Stimulated activated CD4-positive, alpha-beta T cell treated with anti-CD3 and anti-CD28 coated beads, Interleukin-12 subunit alpha, Interleukin-12 subunit beta, amount 100 ng/mL, for 4 hours (primary cell): Measurements from ENCODE around the gene GRAMD2B.
"Not testable (repeated sequence)": the region's sequence is repeated elsewhere in the genome, so short reads cannot be mapped to it uniquely, and the experiment has no call there.

Source experiments
- DNase-seq: peaks from one replicate; pipeline ENCODE4 v3.0.0-alpha.2; 2020

The GRAMD2B gene

DNA sequence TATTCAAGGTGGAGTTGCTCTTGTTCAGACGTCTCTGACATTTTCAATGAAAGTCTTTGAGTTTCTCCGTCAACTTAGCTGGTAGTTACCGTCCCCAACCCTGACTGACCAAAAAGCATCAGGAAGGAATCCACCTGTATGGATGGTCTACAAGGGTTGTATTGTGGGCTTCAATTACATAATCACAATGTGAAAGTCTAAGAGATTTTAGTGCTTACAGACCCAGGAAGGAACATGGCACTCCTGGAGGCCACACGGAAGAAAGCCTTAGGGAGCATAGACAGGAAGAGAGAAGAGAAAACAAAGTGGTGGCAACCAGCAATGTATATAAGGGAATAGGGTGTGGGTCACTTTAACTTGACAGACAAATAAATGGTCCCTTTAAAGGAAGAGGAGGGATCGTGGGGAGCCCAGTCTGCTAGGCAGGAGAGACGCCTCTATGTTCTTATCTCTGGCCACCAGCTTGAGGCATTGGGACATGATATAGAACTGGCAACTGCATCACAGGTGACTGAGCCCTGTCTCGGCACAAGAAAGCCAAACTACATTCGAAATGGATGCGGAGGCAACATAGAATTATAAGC, 91.4 kb downstream of the GRAMD2B start:
- DNase-seq = no peak

DNA sequence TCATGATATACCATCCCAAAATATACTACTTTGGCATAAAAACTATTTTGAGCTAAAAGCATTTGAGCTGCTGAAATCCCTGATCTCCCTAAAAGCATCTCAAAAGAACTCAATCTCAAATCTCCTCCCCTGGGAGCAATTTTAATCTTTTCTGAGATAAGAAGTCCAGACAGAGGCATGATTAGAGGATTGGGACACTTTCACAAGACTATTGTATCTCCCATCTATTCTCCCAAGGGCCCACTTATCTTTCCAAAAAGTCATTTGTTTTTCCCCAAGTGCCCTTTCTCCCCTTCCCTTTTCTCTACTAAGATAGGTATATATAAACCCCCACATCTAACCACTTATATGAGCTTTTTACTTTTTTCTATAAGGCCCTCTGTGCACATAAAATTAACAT, 92.1 kb downstream of the GRAMD2B start:
- no peak for DNase-seq

DNA sequence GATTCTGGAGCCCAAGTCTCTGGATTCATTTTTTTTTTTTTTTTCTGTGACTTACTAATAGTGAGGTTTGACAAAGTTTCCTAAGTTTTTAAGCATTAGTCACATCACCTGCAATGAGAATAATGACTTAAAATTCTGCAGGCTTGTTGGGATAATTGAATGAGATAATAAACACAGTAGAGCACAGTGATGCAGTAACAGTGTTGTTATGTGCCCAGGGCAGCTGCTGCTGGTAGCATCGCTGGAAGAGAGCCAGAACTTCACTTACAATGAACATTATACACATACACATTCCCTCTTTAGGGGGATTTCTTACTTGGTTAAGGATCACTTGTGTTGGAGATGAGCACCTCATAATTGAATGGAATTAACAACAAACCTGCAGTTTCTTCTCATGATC, 92.9 kb downstream of the GRAMD2B start:
- DNase-seq = no peak

DNA sequence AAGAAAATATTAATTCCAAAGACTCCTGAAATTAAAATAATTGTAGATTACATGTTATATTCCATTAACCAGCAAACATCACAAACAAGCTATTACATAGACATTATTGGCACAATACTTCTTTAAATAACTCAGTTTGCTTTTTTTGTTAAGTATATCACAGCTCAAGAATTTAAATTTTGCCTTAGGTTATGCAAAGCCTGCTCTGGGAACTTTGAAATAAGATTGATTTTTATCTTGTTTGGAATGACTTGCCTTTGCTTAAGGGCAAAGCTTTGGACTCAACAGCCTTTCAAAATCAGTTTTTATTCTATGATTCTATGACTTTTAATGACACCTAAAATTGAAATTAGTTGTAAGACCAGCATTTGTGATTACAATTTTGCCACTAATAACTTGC, 93.6 kb downstream of the GRAMD2B start:
- DNase-seq = no peak

DNA sequence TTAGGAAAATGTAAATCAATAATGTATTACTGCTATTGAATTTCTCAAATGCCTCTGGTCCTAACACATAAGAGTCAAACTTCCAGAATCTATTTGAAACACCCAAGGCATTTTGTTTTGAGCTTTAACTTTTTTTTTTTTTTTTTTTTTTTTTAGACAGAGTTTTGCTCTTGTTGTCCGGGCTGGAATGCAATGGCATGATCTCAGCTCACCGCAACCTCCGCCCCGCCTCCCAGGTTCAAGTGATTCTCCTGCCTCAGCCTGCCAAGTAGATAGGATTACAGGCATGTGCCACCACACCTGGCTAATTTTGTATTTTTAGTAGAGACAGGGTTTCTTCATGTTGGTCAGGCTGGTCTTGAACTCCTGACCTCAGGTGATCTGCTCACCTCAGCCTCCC, 96.0 kb downstream of the GRAMD2B start:
- DNase-seq = not testable (repeated sequence)

DNA sequence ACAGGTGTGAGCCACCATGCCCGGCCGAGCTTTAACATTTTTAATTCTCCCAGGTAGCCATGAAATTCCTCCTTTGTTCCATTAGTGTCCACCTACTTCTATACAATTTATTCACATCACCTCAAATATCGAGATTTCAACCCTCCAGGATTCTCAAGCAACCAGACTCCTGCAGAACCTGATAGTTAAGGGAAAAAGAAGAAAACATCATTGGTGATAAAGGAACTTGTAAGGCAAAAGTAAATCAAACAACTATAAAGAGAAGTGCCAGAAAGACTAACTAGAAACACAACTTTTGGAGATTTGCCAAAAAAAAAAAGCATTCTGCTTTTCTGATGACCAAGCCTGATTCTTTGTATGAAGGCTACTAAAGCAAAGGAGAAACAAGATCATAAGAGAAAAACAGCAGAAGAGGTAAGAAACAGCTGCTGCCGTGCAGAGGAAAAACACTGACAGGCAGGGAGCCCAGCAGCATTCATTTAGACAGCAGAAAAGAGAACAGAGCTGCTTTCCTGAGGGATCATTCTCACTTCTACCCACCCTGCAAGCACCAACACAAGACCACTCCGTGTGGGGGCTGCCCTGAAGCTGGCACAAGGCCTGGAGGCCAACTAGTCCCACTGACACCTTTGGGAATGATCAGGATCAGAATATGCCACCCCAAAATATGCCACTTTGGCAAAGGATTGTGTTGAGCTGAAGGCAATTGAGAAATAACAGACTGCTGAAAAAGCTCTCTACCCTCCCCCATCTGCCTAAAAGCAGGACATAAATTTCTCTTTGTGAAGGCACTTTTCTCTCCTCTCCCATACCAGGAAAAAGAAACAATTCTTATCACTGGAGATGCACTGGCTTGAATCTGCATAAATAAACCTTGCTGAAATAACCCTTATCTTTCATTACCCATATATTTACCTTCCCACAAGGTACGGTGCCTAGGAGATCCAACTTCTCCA, 96.7 kb downstream of the GRAMD2B start:
- no peak for DNase-seq

DNA sequence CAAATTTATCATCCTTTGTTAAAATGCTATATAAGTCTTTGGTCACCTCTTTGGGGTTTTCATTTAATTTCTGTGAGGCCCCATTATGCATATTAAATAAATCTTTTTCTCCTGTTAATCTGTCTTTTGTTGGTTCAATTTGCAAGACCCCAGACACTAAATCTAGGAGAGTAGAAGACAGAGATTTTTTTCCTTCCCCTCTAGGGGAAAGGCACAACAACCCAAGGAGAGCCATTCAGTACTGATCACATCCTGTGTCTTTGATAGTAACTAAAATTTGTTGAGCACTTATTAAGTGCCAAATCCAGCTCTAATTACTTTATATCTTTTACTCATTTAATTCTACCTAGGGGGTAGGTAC, 97.4 kb downstream of the GRAMD2B start:
- no peak for DNase-seq

DNA sequence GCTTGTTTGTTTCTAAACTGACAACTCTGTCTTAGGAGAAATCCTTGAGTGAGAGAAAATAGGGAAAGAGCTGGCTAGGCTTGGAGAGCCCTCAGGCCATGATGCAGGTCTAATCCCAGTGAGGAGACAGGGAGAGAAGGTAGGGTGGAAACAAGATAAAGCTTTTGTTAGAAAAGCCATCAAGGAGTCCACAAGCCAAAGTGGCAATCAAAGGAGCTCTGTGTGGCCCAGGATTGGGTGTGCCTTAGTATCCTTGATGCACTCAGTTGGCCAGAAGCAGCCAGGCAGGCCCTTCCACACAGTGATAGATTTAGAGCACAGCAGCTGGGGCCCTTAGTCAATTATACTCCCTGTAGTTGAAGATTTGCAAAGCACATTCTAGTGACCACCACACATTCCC, 97.9 kb downstream of the GRAMD2B start:
- no peak for DNase-seq

DNA sequence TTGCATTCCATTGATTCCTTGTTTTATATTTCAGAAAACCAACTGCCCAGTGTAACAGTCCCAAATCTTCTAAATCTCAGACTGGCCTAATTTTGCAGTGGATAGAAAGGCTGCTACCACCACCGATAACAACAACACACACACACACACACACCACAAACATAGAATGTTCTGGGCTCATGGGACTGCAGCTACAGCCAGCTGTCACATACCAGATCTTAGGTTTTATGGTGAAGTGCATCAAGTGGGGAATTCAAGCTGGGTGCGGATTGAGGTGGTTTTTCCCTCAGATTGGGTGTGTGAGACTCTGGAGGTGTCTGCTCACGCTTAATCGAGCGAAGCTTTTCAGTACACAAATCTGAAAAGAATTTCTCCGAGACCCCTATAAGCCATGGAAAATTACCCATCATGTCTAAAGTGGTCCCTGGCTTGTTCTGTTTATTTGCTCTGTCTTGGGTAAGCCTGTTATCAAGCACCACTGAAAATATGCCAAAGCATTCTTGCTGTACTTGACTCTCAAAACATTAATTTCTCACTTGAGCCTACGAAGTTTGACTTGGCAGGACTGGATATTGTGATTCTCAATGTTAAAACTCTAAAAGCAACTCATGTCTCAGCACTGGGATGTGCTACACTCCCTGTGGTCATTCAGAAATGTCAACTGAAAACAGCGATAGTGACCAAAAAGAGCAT, 100.8 kb downstream of the GRAMD2B start:
- no peak for DNase-seq

DNA sequence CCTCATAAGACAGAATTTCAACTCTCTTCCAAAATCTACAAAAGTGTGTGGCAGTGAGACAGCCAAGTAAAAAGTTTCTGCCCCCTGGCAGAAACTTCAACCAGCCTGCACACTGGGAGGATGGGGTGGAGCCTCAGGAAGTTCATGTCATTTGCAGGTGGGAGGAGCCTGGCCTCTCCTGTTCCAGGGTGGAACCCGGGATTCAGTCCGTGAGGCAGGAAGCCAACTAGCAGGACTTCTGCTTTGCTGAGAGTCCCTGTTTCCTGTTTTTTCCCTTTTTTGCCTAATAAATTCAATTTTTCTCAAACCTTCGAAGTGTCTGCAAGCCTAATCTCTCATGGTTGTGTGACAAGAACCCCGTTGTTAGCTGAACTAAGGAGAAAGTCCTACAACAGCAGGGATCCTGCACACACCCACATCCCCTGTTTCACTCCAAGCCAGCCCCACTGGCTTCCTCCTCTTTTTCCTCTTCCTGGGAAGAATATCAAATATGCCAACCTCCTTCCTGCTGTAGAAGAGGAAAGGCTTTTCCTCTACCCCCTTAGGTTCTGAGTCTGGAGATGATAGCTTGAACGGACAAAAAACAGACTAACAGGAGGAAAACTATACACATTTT, 102.5 kb downstream of the GRAMD2B start:
- DNase-seq = no peak

DNA sequence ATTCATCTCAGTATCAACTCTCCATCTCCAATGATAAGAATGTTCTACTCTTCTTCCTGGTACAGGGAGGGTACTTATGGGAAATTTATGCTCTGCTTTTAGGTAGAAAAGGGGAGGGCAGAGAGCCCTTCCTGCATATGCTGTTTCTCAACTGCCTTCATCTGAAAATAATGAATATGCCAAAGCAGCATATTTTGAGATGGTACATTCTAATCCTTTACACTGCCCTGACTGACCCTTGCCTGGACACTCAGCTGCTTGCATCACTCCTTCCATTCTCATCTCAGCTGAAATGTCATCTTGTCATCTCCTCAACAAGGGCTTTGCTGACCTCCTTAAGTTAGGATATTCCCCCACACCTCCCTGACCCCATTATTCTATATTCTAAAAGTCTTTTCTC, 103.3 kb downstream of the GRAMD2B start:
- no peak for DNase-seq

DNA sequence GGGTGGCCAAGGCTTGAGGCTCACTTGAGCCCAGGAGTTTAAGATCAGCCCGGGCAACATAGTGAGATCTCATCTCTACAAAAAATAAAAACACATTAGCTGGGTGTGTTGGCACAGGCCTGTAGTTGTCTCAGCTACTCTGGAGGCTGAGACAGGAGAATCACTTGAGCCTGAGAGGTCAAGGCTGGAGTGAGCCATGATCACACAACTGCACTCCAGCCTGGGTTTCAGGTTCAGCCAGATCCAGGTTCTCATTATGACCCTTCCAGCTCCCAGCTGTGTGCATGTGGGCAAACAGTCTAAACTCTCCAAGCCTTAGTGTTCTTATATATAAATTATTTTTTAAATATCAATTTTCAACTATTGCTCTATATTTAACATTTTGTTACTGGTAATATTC, 103.9 kb downstream of the GRAMD2B start:
- DNase-seq = no peak

DNA sequence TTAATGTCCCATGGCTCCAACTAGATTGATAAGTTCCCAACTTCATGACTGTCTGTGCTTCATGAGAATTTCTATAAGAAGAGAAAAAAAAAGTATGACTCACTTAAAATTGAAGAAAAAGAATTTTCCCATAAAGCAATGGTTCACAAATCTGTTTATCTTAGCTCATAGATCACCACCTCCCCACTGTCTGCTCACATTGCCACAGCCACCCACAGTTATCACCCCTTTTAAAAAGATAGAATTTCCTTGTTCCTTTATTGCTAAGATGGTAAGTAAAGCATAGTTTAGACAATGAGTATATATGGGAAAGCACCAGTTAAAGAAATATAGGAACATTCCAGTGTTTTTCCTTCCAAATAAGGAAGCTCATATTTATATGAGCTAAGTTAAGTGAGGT, 104.7 kb downstream of the GRAMD2B start:
- no peak for DNase-seq

DNA sequence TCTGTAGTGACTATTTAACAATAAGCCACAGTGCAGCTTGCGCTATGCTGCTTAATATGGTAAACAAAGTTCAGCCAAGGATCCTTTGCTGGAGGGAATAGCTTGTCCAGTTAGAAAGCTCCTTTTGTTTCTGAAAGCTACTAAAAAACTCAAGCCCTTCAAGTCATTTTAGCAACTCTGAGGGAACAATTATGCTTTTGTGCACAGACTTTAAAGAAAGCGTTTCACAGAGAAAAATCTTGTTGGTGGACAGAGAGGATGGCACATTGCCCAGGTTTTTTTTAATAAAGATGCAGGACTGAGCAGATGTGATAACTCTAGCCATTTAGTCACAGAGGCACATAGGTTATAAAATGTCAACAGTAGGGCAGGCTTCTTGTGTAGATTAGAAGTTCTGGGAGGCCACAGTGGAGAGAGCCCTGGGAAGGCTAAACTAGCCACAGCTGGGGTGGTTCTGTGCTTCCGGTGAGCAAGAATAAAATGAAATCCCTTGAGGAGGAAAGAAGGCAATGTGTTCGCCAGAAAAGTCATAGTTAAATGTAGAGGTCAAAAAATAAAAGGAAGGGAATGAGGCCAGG, 108.4 kb downstream of the GRAMD2B start:
- no peak for DNase-seq

DNA sequence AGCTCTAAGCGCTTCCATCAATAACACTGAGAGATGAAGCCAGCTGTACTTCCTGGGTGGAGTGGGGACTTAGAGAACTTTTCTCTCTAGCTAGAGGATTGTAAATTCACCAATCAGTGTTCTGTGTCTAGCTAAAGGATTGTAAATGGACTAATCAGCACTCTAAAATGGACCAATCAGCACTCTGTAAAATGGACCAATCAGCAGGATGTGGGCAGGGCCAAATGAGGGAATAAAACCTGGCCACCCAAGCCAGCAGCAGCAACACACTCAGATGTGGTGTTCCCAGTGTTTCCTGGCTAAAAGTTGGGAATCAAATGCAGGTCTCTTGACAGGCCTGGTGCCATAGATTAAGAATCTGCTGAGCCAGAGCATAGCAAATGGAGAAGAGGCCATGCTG, 111.3 kb downstream of the GRAMD2B start:
- DNase-seq = no peak

DNA sequence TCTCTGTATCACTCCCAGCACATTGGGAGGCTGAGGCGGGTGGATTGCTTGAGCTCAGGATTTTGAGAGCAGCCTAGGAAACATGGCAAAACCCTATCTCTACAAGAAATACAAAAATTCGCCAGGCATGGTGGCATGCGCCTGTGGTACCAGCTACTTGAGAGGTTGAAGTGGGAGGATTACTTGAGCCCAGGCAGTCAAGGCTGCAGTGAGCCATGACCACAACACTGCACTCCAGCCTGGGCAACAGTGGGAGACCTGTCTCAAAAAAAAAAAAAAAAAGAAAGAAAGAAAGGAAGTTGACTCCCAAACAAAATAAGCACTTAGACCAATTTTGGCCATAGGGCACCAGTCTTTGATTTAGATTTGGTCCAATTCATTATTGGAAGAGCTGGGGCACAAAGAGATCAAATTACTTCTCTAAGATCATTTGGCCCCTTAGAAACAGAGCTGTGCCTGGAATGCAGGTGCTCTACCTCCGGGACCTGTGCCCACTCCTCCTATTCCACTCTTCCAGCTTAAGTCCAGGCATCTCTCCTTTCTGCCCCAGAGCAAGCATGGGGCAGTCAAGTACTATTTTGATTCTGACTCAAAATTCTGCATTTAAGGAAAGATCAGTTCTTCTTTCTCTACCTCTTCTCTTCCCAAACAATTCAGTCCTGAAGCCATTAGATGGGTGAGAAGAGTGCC, 112.8 kb downstream of the GRAMD2B start:
- DNase-seq = no peak

DNA sequence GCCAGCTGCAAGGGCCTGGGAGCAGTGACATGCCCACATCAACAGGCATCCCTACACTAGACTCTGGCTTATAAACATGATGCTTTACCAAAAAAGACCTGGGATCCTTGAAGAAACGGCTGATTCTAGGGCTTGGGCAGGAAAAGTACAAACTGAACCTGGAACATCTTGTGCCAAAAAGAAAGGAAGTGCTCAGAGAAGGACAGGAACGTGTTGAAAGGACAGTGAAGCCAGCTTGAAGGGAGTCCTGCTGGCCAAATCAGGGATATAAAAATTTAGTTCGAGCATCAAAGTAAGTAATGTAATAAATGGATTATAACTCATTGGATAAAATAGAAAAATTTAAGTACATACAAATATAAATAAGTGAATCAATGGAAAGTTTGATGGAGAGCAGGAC, 113.7 kb downstream of the GRAMD2B start:
- no peak for DNase-seq

DNA sequence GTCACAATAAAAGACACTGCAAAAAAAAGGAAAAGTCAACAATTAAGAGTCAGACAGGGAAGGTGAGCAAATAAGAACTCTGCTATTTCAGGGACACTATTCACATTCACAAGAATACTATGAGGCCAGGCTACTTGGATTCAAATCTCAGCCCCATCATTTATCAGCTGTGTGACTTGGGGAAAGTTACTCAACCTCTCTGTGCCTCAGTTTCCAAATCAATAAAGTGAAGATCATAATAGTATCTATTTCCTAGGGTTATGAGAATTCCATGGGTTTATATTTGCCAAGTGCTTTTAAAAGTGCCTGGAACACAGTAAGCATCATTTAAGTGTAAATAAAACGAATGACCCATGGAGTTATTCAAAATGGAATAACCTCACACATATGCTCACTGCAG, 115.4 kb downstream of the GRAMD2B start:
- no peak for DNase-seq

DNA sequence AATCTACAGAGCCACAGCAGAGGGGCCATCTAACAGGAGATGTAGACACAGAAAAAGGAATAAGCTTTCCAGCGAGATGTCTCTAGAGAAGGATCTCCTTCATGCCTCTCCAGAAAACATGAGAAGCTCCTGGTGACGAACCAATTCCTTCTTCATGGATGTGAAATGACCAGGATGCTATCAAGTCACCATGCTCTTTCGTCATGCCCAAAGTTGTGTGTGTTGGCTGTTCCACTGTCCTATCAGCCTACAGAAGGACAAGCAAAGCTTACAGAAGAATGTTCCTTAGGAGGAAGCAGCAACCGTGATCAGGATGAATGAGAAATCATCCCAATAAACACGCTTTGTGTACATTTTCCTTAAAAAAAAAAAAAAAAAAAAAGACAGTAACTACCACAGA, 117.4 kb downstream of the GRAMD2B start:
- DNase-seq = no peak

DNA sequence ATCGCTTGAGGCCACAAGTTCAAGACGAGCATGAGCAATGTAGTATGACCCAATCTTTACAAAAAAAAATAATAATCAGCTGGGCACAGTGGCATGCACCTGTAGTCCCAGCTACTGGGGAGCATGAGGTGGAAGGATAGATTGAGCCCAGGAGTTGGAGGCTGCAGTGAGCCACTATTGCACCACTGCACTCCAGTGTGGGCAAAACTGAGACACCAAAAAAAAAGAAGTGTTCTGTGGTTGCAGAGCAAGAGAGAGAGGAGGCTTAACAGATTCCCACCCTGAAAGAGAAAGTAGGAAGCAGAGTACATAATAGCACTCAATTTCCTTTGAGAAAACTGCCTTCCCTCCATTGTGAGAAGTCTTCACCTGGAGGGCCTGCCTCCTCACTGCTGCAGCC, 119.2 kb downstream of the GRAMD2B start:
- DNase-seq = no peak

DNA sequence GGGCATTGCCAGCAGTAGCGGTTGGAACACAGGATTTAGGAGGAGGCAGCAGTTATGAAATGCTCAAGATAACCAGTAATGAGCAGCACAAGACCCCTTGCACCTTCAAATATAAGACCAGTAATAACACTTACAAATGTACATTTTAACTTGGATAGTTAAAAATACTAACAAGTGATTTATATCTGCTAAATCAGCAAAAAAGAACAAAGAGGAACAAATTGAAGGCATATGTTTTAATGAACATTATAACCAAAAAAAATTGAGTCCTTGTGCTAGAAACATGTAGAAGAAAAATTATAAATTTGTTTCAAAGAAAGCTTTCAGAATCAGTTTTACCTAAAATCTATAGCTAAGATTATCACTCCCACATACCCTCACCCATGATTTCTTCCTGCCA, 119.8 kb downstream of the GRAMD2B start:
- DNase-seq = no peak

DNA sequence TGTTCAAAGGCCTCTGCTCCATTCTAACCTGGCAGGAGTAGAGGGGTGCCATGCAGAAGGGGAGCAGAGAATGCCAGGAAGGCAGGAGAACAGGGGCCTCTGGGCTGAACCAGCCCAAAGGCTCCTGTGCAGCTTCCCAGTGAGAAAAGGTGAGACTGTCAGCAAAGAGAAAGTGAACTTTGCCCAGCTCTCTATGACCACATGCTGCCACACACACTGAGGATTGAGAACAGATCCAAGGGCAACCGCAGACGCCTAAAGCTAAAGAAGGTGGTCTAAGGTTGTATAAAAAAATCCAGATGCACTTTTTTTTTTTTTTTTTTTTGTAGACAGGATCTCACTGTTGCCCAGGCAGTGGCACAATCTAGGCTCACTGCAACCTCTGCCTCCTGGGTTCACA, 120.5 kb downstream of the GRAMD2B start:
- DNase-seq = no peak
